GM13976 (cell line): ENCODE results near the gene MRPS6.

Source experiments
- DNase-seq: peaks from one replicate; pipeline ENCODE4 v3.0.0; 2012; ENCODE audit warnings: low spot score
- in situ Hi-C: fragments of 300-500 bp; cut with MboI; formaldehyde crosslinking; loops from one replicate; pipeline ENCODE4 v1.12.0; 2022; ENCODE audit warnings: low sequenced_read_pairs, mixed read lengths, inconsistent platforms; ENCODE audit not compliant: unreplicated experiment
- TF ChIP-seq, protein P1 (sequence below): IDR thresholded peaks from 2 replicates; pipeline ENCODE4 v1.5.1; 2012; ENCODE audit warnings: borderline replicate concordance, mild to moderate bottlenecking; ENCODE audit not compliant: insufficient read depth; ENCODE audit errors: extremely low read depth, missing control alignments, control extremely low read depth

Gene MRPS6

DNA sequence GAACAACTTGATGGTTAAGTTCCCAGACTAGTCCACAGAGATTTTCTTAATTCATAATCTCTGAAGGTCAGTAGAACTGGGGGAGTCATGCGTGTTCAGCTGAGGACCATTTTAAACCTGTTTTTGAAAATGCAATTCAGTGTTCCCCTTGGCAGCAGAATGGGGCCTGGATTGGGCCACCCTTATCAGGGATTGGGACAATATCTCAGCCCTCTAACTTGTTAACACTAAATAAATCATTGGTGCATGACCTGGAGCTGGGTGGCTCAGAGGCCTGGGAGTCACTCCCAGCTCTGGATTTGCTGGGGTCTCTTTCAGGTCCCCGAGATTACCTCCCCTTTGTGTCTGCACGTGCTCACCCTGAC is 55.3 kb downstream of the MRPS6 start:
- in situ Hi-C loops = no loop called here
- DNase-seq = no peak
- TF ChIP-seq, protein P1, sequence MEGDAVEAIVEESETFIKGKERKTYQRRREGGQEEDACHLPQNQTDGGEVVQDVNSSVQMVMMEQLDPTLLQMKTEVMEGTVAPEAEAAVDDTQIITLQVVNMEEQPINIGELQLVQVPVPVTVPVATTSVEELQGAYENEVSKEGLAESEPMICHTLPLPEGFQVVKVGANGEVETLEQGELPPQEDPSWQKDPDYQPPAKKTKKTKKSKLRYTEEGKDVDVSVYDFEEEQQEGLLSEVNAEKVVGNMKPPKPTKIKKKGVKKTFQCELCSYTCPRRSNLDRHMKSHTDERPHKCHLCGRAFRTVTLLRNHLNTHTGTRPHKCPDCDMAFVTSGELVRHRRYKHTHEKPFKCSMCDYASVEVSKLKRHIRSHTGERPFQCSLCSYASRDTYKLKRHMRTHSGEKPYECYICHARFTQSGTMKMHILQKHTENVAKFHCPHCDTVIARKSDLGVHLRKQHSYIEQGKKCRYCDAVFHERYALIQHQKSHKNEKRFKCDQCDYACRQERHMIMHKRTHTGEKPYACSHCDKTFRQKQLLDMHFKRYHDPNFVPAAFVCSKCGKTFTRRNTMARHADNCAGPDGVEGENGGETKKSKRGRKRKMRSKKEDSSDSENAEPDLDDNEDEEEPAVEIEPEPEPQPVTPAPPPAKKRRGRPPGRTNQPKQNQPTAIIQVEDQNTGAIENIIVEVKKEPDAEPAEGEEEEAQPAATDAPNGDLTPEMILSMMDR = no peak

DNA sequence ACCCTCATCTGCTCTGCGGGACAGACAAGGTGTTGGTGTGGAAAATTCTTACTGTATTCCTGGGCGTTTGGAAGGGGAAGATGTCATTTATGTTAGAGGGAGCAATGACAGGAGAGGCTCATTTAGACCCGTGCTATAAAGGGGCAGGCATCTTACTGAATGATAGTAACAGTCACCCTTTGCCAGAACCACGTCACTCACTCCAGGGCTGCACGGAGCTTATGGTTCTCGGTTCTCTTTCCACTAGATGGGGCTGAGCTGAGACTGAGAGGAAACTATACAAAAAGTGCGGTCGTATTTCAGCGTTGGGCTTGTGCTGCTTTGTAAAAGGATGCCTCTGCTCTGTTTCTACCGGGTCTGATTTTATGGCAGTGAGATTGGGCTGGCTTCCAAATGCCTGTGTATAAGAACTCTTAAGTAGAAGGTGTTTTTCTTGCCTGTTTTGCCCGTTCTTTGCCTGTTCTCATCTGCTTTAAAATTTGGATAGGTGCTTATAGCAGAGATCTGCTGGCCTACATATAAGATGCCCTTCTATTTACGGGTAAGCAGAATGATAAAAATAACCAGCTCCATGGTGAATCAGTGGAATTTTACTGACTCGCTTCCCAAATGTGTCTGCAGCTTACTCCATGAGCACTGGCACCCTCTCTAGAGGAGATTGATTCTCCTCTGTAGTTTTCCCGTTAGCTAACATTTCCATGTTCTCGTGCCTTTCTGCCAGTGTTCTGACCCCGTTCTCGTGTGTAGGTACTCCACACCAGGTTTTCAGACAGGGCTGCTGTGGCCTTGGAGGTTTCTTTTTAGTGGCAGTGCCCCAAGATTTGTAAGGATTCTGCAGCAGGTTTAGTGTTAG is 55.9 kb downstream of the MRPS6 start:
- TF ChIP-seq, protein P1 = no peak
- in situ Hi-C loops = no loop called here
- DNase-seq = no peak

DNA sequence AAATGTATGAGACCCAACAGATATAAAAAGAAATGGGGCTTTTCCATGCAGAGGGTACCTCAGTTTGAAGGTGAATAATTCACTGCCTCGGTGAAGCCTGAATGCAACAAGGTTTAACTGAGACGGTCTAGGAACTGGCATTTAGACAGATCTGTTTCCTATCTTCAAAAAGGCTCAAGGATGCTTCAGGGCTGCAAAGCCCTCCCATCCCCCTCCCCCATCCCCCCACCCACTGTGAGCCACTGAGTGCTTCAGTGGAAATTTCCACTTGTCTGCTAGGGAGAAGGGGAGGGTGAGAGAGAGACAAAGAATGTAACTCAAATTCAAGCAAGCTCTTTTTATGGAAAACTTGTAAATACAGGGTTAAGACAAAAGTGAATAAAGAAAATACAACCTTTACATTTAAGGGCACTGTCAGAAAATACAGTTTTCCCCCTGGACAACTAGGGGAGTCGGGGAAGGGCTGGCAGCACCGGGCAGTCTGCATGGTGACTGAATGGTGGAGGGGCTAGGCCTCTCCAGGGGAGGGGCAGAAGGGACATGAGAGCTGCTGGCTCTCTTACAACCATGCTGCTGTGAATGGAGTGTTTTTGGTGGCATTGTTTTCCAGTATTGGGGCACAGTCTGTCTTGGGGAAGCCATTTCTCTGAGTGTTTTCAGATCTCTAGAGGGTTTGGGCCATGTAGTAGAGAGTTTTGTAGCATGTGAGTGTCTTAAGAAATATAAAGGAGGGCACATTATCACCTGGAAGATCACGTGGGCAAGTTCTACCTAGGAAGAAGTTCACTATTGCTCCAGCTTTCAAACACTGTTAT is 56.7 kb downstream of the MRPS6 start:
- in situ Hi-C loops = no loop called here
- no peak for DNase-seq

DNA sequence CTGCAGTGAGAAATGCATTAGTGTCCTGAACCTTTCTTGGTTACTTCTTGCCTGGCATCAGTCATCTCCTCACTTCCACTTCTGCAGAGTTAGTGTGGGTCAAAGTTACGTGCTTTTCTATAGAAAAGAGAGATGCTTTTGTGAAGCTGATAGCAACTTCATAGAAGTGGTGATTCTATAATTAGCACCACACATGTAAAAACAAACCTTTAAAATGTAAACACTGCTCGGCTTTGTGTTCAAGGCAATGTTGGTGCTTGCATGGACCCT is 57.3 kb downstream of the MRPS6 start:
- TF ChIP-seq, protein P1 = no peak
- no peak for DNase-seq
- in situ Hi-C loops = no loop called here

More for the DNA sequence above, 56.7 kb downstream of the MRPS6 start:
- TF ChIP-seq, protein P1 = no peak

DNA sequence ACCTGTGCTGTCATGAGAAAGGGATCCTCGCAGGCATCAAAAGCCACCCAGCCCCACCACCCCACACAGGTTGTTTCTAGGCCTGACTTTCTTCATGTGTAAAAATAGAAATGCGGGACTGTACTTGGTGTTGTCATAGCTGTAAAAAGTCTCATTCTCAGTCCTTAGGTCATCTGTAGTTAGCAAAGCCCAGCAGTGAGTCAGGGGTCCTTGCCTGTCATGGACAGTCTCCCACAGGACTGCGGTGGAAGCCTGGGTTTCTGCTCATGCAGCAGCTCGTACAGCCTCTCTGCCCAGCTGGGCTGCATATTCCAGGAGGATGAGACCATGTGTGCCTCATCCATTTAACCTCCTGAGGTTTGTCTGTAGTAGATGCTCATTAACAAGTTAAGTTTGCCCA is 58.2 kb downstream of the MRPS6 start:
- DNase-seq = no peak
- TF ChIP-seq, protein P1 = no peak
- in situ Hi-C loops = no loop called here

DNA sequence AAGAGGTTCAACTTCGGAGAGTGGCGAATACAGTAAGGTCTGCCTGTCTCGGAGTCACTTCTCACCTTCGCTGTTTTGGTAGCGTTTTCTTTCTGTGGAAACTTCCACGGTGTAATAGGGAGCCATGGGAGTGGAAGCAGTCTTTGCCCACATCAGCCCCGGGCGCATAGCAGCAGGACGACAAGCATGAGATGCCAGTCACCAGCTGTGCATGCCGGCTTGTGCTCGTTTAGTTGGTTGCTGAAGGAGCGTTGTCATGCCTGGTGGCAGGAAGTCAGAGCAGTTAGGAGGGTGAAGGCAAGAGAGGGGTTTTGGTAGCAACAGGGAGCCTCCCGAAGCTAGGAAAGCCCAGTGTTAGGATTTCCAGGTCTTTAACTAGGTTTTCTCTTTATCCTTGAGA is 58.8 kb downstream of the MRPS6 start:
- no peak for DNase-seq
- TF ChIP-seq, protein P1 = no peak
- in situ Hi-C loops = no loop called here
